ENCODE measurements around the gene CPNE5. TPM values are rescaled to one million over a fixed set of nuclear protein-coding genes. Genes with fewer than 3 reads are reported as not detected.

The CPNE5 gene
- total and polyA plus RNA-seq, 9 of the 15 experiments (the other 6 are each of a cell fraction or from before 2014, with no cell fraction given): 0.14 to 1.0 (median 0.46) TPM; not detected in 2

GRCh38 chr6:36820700-36821580, 18.3 kb downstream of the CPNE5 start (continued):
- TF ChIP-seq ELK1 (CRISPR knock-in tag; IDR thresholded peaks at IDR 0.05) (no peak), ZNF77 (CRISPR knock-in tag; IDR thresholded peaks at IDR 0.05) (no peak), ZNF41 (CRISPR knock-in tag; conservative IDR thresholded peaks at IDR 0.05) (0 out of 2 replicates have a peak, but pooled peaks have one; percentile 8), ZFPM2 (CRISPR knock-in tag; IDR thresholded peaks at IDR 0.05) (no peak), MED1 (CRISPR knock-in tag; IDR thresholded peaks at IDR 0.05; ENCODE audit: borderline replicate concordance) (no peak), ATF7 (IDR thresholded peaks at IDR 0.05) (peak; percentile 58), ZBED1 (IDR thresholded peaks at IDR 0.05) (no peak), GABPB2 (CRISPR knock-in tag; conservative IDR thresholded peaks at IDR 0.05) (no peak), NCOA1 (IDR thresholded peaks at IDR 0.05; ENCODE audit: low read depth) (peak; percentile 81), SMARCA4 (IDR thresholded peaks at IDR 0.05) (peak; percentile 92), SMAD2 (IDR thresholded peaks at IDR 0.05; ENCODE audit: low read depth, low read length) (no peak), ZNF445 (CRISPR knock-in tag; IDR thresholded peaks at IDR 0.05; ENCODE audit: low read depth) (no peak), GABPA (tag; conservative IDR thresholded peaks at IDR 0.05; ENCODE audit: low read depth) (peak; percentile 76), GTF3C2 (IDR thresholded peaks at IDR 0.05; ENCODE audit: borderline replicate concordance, extremely low read depth, insufficient read length) (no peak)
- TF ChIP-seq, protein P1, sequence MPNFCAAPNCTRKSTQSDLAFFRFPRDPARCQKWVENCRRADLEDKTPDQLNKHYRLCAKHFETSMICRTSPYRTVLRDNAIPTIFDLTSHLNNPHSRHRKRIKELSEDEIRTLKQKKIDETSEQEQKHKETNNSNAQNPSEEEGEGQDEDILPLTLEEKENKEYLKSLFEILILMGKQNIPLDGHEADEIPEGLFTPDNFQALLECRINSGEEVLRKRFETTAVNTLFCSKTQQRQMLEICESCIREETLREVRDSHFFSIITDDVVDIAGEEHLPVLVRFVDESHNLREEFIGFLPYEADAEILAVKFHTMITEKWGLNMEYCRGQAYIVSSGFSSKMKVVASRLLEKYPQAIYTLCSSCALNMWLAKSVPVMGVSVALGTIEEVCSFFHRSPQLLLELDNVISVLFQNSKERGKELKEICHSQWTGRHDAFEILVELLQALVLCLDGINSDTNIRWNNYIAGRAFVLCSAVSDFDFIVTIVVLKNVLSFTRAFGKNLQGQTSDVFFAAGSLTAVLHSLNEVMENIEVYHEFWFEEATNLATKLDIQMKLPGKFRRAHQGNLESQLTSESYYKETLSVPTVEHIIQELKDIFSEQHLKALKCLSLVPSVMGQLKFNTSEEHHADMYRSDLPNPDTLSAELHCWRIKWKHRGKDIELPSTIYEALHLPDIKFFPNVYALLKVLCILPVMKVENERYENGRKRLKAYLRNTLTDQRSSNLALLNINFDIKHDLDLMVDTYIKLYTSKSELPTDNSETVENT (CRISPR knock-in tag; IDR thresholded peaks at IDR 0.05): no peak
- TF ChIP-seq, protein P2, sequence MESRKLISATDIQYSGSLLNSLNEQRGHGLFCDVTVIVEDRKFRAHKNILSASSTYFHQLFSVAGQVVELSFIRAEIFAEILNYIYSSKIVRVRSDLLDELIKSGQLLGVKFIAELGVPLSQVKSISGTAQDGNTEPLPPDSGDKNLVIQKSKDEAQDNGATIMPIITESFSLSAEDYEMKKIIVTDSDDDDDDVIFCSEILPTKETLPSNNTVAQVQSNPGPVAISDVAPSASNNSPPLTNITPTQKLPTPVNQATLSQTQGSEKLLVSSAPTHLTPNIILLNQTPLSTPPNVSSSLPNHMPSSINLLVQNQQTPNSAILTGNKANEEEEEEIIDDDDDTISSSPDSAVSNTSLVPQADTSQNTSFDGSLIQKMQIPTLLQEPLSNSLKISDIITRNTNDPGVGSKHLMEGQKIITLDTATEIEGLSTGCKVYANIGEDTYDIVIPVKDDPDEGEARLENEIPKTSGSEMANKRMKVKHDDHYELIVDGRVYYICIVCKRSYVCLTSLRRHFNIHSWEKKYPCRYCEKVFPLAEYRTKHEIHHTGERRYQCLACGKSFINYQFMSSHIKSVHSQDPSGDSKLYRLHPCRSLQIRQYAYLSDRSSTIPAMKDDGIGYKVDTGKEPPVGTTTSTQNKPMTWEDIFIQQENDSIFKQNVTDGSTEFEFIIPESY (CRISPR knock-in tag; IDR thresholded peaks at IDR 0.05): peak; percentile 46; the same call in 1 of the 2 replicates
- TF ChIP-seq, protein P3, sequence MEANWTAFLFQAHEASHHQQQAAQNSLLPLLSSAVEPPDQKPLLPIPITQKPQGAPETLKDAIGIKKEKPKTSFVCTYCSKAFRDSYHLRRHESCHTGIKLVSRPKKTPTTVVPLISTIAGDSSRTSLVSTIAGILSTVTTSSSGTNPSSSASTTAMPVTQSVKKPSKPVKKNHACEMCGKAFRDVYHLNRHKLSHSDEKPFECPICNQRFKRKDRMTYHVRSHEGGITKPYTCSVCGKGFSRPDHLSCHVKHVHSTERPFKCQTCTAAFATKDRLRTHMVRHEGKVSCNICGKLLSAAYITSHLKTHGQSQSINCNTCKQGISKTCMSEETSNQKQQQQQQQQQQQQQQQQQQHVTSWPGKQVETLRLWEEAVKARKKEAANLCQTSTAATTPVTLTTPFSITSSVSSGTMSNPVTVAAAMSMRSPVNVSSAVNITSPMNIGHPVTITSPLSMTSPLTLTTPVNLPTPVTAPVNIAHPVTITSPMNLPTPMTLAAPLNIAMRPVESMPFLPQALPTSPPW (CRISPR knock-in tag; IDR thresholded peaks at IDR 0.05): peak; percentile 89
